Activated T-cell treated with anti-CD3 and anti-CD28 coated beads for 48 hours (primary cell): ENCODE results near the gene PHC1.

Experiments used
- DNase-seq: peaks from one replicate; pipeline ENCODE4 v3.0.0-alpha.2; 2020; ENCODE audit warnings: low read depth

Gene PHC1

GRCh38 chr12:8950221-8950527, 35.9 kb downstream of the PHC1 start:
- DNase-seq = no peak

GRCh38 chr12:8950702-8951478, 36.6 kb downstream of the PHC1 start:
- DNase-seq = no peak

GRCh38 chr12:8951744-8952143, 37.4 kb downstream of the PHC1 start:
- DNase-seq = no peak

GRCh38 chr12:8953773-8954402, 39.6 kb downstream of the PHC1 start:
- no peak for DNase-seq

- DNase-seq = no peak
These were observed 41.8 kb downstream of the PHC1 start for GRCh38 chr12:8956073-8956472.

- DNase-seq = no peak
These were observed 42.5 kb downstream of the PHC1 start for GRCh38 chr12:8956772-8957171.

- DNase-seq = no peak
These were observed 43.3 kb downstream of the PHC1 start for GRCh38 chr12:8957561-8957960.

GRCh38 chr12:8958066-8958465, 43.8 kb downstream of the PHC1 start:
- DNase-seq = no peak

GRCh38 chr12:8960176-8960575, 45.9 kb downstream of the PHC1 start:
- no peak for DNase-seq

GRCh38 chr12:8968761-8969160, 54.5 kb downstream of the PHC1 start:
- no peak for DNase-seq

GRCh38 chr12:8969861-8970411, 55.6 kb downstream of the PHC1 start:
- DNase-seq = no peak

- no peak for DNase-seq
These were observed 56.1 kb downstream of the PHC1 start for GRCh38 chr12:8970432-8970831.

GRCh38 chr12:8980137-8980536, 65.8 kb downstream of the PHC1 start:
- DNase-seq = no peak

GRCh38 chr12:8985213-8985754, 71.0 kb downstream of the PHC1 start:
- no peak for DNase-seq

- no peak for DNase-seq
These were observed 72.9 kb downstream of the PHC1 start for GRCh38 chr12:8987163-8987562.

- DNase-seq = no peak
These were observed 73.4 kb downstream of the PHC1 start for GRCh38 chr12:8987685-8988084.

GRCh38 chr12:8989413-8989812, 75.1 kb downstream of the PHC1 start, which contains the start of gene KLRG1:
Gene KLRG1, plus strand, starts transcription at chr12:8989546. Its CDS starts 90 bp downstream, at chr12:8989636.
- DNase-seq = no peak
